Upper lobe of left lung (tissue), 4 donors: ENCODE measurements around the gene TBC1D16.

Experiments used
- CTCF ChIP-seq, 6 experiments: fragments of 450-650 bp in 4 of 6; fragments of 200-600 bp in 2 of 6; sonication (generic) in 2 of 6; IDR thresholded peaks; one replicate each; pipeline ENCODE4 v1.5.1; 2016 to 2019; ENCODE audit warnings: antibody characterized with exemption in 6 of 6
- EP300 ChIP-seq, 4 donors: sonication (generic); formaldehyde crosslinking; IDR thresholded peaks; one replicate each; pipeline ENCODE4 v1.5.1; 2017; ENCODE audit warnings: antibody characterized with exemption in 4 of 4, control low read depth in 2 of 4
- POLR2A ChIP-seq, 4 donors: fragments of 450-650 bp; IDR thresholded peaks; one replicate each; pipeline ENCODE4 v1.5.1; 2016 to 2017; ENCODE audit warnings: antibody characterized with exemption in 4 of 4, mild to moderate bottlenecking in 2 of 4
- POLR2AphosphoS5 ChIP-seq, 2 donors: sonication (generic); formaldehyde crosslinking; IDR thresholded peaks; one replicate each; pipeline ENCODE4 v1.5.1; 2017; ENCODE audit warnings: antibody characterized with exemption in 2 of 2

- TF ChIP-seq CTCF (IDR thresholded peaks at IDR 0.05) = no peak
- no peak for TF ChIP-seq EP300 (IDR thresholded peaks at IDR 0.05)
- TF ChIP-seq POLR2AphosphoS5 (IDR thresholded peaks at IDR 0.05) = no peak
- TF ChIP-seq POLR2A (IDR thresholded peaks at IDR 0.05) = no peak
Measured at GRCh38 chr17:80024206-80024972, 11.3 kb downstream of the TBC1D16 start.
